Hematopoietic multipotent progenitor cell treated with erythropoietin and hydrocortisone succinate and interleukin-3 and kit ligand, for 15 days (in vitro differentiated cells): ENCODE measurements around the gene ALG1L2.
"Not testable (repeated sequence)": the region's sequence is repeated elsewhere in the genome, so short reads cannot be mapped to it uniquely, and the experiment has no call there.

ENCODE experiments used
- DNase-seq: peaks from one replicate; pipeline ENCODE4 v3.0.0-alpha.2; 2015; ENCODE audit warnings: low spot score

ALG1L2 gene, protein sequence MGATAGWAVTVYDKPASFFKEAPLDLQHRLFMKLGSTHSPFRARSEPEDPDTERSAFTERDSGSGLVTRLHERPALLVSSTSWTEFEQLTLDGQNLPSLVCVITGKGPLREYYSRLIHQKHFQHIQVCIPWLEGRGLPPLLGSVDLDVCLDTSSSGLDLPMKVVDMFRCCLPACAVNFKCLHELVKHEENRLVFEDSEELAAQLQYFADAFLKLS

DNA sequence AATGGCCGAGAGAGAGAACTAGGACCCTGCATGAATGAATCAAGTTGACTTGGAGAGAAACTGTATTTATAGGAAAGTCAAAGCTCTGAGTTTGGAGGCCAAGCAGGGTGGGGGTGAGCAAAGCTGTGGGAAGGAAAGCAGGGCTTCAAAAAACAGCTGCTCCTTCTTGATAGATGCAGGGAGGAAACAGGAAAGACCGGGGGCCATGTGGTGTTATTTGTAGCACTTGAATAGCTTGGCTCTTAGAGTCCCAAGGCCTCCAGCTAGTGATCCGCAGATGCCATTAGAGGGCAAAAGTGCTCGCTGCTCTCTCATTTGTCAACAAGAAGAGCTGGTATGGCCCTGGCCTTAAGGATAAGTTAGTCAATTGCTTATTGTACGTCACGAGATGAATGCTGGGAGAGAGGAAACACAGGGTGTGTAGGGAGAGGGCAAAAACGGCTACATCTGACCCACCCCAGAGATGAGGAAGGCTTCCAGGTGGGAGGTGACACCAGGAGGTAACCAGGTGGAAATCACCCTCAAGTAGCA lies at the start of gene ALG1L2:
ALG1L2 (plus strand) TSS at position 481 of the 531 bp plus-strand sequence. CDS start 186 bp downstream, outside the sequence.
- no peak for DNase-seq

DNA sequence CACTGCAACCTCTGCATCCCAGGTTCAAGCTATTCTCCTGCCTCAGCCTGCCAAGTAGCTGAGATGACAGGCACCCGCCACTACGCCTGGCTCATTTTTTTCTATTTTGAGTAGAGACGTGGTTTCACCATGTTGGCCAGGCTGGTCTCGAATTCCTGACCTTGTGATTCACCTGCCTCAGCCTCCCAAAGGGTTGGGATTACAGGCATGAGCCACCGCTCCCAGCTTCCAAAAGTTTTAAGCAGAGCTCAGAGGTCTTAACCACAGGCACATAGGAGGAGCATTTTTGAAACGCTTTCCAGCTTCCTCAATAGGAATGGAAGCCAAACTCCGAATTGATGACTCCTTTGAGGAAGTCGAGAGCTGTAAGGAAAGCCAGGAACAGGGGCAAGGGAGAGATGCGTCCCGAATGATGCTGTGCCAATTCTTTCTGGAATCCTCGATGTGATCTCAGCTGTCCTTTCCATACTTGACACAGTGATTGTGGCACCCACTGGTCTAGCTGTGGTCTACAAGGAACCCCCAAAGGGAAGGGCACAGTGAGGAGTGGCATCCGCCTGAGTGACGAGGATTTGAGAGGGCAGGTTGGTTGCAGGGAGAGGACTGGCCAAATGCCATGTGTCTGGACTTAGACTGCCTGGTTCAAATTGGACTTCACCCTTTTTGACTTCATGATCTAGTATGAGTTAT lies 44.4 kb upstream of the ALG1L2 start:
- not testable (repeated sequence) for DNase-seq

DNA sequence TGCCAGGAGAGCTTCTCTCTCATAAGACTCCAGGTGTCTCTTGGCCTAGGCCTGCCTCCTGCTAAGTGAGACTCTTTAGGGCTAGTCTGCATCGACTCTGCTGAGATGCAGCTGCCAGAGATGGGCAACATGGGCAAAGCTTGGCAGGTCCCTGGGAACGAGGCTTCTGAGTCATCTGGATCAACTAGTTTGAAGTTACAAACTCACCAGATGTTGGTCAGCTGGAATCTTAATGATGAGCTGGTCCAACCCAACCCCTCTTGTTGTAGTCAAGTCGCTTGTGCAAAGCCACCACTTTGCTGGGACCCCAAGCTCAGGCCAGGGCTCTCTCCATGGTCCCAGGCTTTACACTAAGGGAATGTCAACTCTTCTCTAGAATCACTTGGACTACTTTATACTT lies 38.9 kb upstream of the ALG1L2 start:
- DNase-seq, result not testable (repeated sequence)

DNA sequence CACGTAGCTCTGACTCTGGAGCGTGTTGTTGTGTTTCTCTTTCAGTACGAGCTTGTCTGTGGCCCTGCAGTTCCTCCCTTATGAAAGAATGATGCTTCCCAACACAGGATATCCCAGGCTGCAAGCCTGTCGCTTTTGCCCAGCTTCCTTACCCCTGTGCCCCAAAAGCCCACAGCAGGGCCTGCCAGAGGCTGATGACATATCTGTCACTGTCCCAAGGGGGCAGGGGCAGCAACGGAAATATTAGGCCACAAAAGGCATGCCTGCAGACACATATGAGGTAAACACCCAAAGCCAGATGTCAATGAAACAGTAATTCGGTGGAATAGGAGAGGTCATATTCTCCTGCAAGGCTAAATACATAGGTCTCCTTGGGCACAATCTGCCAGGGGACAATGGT lies 38.0 kb upstream of the ALG1L2 start:
- not testable (repeated sequence) for DNase-seq

DNA sequence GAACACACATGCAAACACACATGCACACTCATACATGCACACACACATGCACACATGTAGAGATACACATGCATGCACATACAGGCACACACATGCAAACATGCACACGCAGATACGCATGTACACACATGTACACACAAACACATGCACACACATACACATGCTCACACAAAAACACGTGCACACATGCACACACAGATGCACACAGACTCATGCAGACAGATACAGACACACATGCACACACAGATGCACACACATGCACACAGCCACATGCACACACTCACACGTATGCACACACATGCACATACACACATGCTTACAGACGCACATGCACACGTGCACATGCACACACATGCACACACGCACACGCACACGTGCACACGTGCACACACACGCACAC lies 37.3 kb upstream of the ALG1L2 start:
- DNase-seq, result no peak

DNA sequence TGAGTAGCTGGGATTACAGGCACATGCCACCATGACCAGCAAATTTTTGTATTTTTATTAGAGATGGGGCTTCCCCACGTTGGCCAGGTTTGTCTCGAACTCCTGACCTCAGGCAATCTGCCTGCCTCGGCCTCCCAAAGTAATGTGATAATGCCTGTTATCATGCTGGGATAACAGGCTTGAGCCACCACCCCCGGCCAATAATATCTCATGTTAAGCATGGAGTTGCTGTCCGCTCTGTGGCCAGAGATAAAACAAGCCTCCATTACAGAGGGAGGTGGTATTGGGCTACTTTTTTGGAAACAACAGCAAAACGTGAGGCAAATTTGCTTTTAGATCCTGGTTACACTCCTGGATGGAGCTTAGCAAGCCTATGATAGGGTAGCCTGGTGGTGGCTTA lies 32.9 kb upstream of the ALG1L2 start:
- peak; percentile 14 for DNase-seq

DNA sequence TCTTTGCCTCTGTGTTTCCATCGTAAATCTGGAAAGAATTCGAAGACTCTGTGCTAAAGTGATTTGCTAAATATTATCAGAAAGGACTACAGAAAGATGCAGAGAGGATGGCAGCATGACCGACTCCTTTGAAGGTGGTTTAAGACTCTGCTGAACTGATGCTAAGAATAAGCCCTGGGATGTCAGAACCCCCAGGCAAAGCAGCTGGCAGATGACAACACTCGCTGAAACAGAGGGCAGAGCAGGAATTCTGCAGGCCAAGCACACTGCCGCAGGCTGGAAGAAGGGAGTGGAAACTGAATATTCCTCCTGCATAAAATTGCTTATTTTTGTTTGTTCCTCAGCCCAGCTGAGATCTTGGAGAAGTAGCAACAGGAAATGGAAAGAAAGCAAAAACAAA lies 29.3 kb upstream of the ALG1L2 start:
- not testable (repeated sequence) for DNase-seq

DNA sequence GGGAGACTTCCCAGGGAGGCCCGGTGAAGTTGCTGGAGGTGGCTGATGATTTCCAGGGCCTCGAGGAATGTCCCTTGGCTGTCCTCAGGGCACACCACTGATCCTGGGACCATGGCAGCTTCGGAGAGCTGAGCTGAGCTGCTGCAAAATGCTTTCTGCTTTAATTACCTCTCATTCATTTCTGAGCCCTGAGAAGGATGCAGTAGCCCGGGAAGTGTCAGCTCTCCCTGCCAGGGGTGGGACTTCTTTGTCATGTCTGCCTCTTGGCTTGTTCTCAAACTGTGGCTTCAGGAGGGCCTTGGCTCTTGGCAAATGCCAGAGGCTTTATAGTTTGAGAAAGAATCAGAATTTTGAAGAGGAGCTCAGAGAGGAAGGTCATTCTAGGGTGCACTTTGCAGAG lies 28.7 kb upstream of the ALG1L2 start:
- DNase-seq, result not testable (repeated sequence)

DNA sequence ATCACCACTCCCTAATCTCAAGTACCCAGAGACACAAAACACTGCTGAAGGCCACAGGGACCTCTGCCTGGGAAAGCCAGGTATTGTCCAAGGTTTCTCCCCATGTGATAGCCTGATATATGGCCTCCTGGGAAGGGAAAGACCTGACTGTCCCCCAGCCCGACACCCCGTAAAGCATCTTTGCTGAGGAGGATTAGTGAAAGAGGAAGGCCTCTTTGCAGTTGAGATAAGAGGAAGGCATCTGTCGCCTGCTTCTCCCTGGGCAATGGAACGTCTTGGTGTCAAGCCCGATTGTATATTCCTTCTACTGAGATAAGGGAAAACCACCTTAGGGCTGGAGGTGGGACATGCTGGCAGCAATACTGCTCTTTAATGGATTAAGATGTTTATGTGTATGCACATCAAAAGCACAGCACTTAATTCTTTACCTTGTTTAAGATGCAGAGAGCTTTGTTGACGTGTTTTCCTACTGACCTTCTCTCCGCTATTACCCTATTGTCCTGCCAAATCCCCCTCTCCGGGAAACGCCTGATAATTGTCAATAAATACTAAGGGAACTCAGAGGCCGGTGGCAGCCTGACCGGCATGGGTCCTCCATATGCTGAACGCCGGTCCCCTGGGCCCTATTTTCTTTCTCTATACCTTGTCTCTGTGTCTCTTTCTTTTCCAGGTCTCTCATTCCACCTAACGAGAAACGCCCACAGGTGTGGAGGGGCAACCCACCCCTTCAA lies 23.9 kb upstream of the ALG1L2 start:
- not testable (repeated sequence) for DNase-seq

DNA sequence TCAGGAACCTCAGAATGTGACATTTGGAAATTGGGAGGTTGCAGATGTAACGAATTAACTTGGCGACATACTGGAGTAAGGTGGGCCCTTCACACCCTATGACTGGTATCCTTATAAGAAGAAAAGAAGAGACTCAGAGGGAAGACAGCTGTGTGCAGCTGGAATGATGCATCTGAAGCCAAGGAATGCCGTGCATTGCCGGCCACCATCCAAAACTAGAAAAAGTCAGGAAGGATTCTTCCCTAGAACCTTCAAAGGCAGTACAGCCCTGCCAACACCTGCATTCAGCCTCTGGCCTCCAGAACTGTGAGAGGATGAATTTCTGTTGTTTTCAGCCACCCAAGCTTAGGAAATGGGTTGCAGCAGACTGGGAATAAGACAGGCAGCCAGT lies 23.4 kb upstream of the ALG1L2 start:
- DNase-seq, result not testable (repeated sequence)

DNA sequence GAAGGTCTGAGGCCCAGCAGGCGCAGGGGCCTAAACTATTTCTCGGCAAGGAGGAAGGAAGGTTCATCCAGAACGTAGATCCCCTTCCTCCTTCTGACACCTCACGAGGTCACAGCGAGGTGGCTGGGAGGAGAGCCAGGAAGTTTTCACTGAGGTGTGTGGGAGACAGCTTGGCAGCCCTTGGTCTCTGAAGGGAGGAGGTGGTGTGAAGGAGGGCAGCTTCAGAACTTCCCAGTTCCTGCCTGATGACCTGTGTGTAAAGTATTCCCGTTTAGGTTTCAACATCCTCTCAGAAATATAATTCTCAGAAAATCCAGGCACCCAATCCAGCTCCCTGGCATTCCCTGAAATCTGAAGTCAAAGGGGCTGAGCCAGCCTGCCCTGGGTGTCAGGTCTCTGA lies 22.9 kb upstream of the ALG1L2 start:
- DNase-seq, result not testable (repeated sequence)

DNA sequence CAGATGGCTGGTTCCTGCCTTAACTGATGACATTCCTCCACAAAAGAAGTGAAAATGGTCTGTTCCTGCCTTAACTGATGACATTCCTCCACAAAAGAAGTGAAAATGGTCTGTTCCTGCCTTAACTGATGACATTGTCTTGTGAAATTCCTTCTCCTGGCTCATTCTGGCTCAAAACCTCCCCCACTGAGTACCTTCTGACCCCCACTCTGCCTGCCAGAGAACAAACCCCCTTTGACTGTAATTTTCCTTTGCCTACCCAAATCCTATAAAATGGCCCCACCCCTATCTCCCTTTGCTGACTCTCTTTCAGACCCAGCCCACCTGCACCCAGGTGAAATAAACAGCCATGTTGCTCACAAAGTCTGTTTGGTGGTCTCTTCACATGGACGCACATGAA lies 22.5 kb upstream of the ALG1L2 start:
- not testable (repeated sequence) for DNase-seq

DNA sequence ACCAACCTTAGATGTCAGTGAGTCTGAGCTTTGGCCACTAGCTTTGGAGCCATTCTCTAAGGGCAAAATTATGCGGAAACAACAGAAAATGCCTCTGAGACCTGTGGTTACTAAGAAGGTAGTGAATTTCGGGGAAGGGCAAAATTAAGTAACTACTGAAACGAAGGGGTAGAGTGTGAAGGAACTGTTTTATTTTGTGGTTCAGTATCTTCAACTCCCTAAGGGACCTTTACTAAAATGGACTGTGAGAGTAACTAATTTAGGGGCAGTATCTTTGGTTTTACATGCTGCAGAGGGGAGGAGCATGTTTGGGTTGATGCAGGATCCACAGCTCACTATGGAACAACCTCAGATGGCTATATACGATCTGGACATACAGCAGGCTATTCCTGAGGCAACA lies 8.0 kb upstream of the ALG1L2 start:
- no peak for DNase-seq

DNA sequence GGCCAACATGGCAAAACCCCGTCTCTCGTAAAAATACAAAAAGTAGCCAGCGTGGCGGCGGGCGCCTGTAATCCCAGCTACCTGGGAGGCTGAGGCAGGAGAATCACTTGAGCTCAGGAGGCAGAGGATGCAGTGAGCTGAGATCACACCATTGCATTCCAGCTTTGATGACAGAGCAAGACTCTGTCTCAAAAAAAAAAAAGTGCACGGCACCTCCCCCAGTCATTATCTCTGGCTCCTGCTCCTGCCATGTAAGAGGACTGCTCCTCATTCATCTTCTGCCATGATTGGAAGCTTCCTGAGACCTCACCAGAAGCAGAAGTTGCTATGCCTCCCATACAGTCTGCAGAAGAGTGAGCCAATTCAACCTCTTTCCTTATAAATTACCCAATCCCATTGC lies 4.0 kb upstream of the ALG1L2 start:
- DNase-seq, result no peak

DNA sequence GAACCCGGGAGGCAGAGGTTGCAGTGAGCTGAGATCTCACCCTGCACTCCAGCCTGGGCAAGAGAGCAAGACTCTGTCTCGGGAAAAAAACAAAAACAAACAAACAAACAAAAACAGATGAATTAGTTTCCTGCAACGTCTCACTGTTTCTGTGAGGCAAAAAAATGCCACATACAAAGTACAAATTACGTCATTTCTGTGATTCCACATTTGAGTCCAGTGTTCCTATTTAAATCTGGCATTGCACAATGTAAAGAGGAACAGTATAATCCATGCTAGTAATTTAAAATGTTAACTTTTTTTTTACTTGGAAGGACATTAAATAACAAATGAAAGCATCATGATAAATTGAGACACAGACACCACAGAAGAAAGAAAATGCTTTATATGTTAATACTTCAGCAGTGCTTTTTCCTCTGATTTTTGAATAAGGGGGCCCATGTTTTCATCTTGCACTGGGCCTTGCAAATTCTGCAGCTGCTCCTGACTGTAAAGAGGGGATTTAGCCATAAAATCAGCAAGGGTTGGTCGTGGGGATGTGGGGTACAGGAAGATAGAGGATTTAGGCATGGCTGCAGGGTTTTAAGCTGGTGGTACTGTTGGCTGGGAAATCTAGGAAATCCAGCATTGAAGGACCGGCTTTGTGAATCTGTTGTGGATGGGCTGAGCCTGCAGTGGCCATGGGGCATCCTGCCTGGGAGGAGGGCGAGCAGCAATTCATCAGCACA lies 1.9 kb downstream of the ALG1L2 start:
- not testable (repeated sequence) for DNase-seq

DNA sequence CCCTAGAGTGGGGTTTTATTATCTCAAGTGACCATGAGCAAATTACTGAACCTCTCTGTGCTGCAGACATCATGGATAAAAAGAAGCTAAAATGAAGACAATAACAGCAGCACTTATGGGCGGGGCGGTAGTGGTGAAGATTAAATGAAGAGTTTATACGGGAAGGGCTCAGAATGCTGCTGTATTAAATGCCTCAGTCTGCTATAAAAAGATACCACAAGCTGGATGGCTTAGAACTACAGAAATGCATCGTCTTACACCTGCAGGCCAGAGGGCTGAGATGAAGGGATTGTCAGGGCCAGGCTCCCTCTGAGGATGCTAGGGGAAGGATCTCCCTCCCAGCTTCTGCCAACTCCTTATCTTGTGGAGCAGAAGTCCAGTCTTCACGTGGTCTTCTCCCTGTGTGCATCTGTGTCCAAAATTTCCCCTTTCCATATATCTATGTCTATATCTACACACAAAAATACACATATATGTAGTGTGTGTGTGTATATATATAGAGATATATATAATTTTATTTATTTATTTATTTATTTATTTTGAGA lies 2.9 kb downstream of the ALG1L2 start:
- DNase-seq, result peak; percentile 47

DNA sequence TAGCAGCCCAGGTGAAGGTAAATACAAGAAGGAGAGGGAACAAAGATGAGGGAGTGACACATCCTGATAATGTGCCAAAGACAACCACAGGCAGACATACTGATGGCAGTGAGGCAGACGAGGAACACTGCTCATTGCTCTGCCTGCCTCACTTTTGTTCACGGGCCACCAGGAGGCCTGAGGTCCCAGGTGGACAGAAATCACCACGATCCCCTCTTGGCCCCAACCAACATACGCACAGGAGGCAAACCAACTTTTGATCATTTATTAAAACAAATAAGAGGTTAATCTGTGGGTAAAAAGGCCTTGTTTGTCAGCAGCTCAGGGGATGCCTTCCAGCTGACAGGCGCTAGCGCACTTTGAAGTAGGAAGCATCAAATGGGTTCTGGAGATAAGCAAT lies 4.2 kb downstream of the ALG1L2 start:
- DNase-seq, result no peak

DNA sequence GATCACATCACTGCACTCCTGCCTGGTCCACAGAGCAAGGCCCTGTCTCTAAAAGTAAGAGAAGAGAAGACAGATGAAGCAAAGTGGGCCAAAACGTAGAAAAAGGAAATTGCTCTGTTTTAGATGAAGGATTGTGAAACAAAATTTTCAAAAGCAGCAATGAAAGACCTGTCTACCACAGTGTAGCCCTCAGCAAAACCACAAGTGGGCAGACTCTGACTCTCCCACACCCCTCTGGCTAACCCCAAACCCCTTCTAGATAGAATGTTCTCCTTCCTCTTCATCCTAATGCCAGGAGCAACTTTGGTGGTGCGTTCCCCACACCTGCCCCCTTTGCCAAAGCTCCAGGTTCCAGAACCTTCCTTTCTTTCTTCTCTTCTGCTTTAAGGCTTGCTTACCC lies 5.0 kb downstream of the ALG1L2 start:
- not testable (repeated sequence) for DNase-seq

DNA sequence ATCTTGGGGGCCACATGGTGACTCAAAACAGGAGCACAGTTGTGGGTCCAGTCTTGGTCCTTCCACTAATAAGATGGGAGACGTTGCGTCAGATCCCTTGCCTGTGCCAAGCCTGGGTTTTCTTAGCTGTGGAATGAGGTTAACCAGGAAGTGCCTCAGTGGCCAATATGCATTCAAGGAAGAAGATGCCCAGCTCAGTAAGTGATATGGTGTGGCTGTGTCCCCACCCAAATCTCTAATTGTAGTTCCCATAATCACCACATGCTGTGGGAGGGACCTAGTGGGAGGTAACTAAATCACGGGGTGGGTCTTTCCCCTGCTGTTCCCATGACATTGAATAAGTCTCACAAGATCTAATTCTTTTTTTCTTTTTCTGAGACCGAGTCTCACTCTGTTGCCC lies 6.4 kb downstream of the ALG1L2 start:
- no peak for DNase-seq

DNA sequence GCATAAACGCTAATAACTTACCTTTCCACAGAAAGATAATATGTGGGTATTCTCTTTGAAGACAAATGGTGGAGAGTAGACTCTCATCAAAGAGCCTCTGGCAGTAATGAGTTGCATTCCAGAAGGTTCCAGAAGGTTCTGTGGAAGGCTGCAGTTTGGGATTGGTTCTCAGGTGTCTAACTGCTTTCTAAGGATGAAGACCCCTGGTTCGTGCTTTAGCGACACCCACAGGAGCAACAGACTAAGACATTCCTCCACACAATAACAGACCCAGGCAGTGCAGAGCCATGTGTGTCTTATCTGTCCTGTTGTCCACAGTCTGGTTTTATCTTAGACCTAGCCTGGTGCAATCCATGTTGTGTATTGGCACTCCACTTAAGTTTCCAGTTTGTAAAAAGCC lies 9.1 kb downstream of the ALG1L2 start:
- not testable (repeated sequence) for DNase-seq

DNA sequence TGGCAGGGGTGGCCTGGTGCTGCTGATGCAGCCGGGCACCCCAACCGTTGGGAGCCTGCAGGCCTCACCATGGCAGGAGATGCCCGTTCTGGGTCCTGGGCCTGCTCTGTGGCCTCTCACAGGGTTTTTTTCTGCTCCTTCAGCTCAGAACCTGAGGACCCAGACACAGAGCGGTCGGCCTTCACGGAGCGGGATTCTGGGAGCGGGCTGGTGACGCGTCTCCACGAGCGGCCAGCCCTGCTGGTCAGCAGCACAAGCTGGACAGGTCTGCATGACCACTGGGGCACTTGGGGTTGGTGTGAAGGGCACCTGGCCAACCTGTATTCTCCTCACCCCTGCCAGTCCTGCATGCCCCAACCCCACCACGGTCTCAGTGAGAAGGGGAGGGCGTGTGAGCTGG lies 10.3 kb downstream of the ALG1L2 start:
- no peak for DNase-seq
